ENCODE data around the gene ESR2.

The ESR2 gene

DNA sequence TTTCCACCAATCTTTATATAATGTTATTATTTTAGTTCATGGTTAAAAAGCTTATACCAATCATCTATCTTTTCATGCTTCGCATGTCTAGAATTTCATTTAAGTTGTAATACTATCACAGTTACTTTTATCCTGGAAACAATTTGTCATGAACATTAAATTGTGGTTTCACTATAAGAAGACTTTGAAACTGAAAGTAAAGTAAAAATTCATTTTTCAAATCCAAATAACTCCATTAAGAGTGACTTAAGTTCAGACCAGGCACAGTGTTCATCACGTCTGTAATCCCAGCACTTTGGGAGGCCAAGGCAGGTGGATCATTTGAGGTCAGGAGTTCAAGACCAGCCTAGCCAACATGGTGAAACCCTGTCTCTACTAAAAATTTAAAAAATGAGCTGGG lies 12.4 kb downstream of the ESR2 start:
- Histone ChIP-seq H3K36me3 (ENCODE audit: low read length) (no peaks in the 10 kb centered on the region), H3K9me3 (ENCODE audit: insufficient read depth, low read length) (no peaks in the 10 kb centered on the region), H3K27ac (ENCODE audit: low read depth, low read length) (no peak overlapping the region)

GRCh38 chr14:64279704-64280668 lies 14.2 kb downstream of the ESR2 start:
- Histone ChIP-seq H3F3A (ENCODE audit: insufficient read depth) (no peaks in the 10 kb centered on the region), H3K36me3 (ENCODE audit: low read length) (no peaks in the 10 kb centered on the region; the same call in 1 of the 2 replicates), H3K4me3 (ENCODE audit: insufficient read depth, low read length, poor library complexity, severe bottlenecking) (no peak overlapping the region), H3K9me3 (ENCODE audit: insufficient read depth, low read length) (no peaks in the 10 kb centered on the region), H3K9me2 (replicated peaks; ENCODE audit: insufficient read depth, low read length) (no peaks in the 10 kb centered on the region), H3K27me3 (ENCODE audit: low read length) (no peaks in the 10 kb centered on the region), H2AFZ (ENCODE audit: low read depth, low read length, severe bottlenecking) (no peak overlapping the region), H3K27ac (ENCODE audit: low read depth, low read length) (no peak overlapping the region), H3K79me2 (ENCODE audit: insufficient read depth, low read length) (no peaks in the 10 kb centered on the region), H4K20me1 (ENCODE audit: low read depth, low read length) (no peaks in the 10 kb centered on the region), H3K4me2 (ENCODE audit: low read depth, low read length, poor library complexity, severe bottlenecking) (no peak overlapping the region), H3K9ac (ENCODE audit: low read length) (no peak overlapping the region)
- TF ChIP-seq EZH2phosphoT487 (conservative IDR thresholded peaks at IDR 0.05; ENCODE audit: low read length): no peak
- TF ChIP-seq, protein P1, sequence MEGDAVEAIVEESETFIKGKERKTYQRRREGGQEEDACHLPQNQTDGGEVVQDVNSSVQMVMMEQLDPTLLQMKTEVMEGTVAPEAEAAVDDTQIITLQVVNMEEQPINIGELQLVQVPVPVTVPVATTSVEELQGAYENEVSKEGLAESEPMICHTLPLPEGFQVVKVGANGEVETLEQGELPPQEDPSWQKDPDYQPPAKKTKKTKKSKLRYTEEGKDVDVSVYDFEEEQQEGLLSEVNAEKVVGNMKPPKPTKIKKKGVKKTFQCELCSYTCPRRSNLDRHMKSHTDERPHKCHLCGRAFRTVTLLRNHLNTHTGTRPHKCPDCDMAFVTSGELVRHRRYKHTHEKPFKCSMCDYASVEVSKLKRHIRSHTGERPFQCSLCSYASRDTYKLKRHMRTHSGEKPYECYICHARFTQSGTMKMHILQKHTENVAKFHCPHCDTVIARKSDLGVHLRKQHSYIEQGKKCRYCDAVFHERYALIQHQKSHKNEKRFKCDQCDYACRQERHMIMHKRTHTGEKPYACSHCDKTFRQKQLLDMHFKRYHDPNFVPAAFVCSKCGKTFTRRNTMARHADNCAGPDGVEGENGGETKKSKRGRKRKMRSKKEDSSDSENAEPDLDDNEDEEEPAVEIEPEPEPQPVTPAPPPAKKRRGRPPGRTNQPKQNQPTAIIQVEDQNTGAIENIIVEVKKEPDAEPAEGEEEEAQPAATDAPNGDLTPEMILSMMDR (IDR thresholded peaks at IDR 0.05; ENCODE audit: insufficient read depth, low read length, poor library complexity, severe bottlenecking): no peak

More for the DNA sequence above, 12.4 kb downstream of the ESR2 start:
- Histone ChIP-seq H3K9me2 (replicated peaks; ENCODE audit: insufficient read depth, low read length) (no peaks in the 10 kb centered on the region), H2AFZ (ENCODE audit: low read depth, low read length, severe bottlenecking) (no peak overlapping the region), H4K20me1 (ENCODE audit: low read depth, low read length) (no peaks in the 10 kb centered on the region), H3K79me2 (ENCODE audit: insufficient read depth, low read length) (no peaks in the 10 kb centered on the region), H3K27me3 (ENCODE audit: low read length) (no peaks in the 10 kb centered on the region), H3K4me3 (ENCODE audit: insufficient read depth, low read length, poor library complexity, severe bottlenecking) (no peak overlapping the region), H3F3A (ENCODE audit: insufficient read depth) (no peaks in the 10 kb centered on the region), H3K9ac (ENCODE audit: low read length) (no peak overlapping the region), H3K4me2 (ENCODE audit: low read depth, low read length, poor library complexity, severe bottlenecking) (no peak overlapping the region)
- TF ChIP-seq EZH2phosphoT487 (conservative IDR thresholded peaks at IDR 0.05; ENCODE audit: low read length): no peak
- TF ChIP-seq, protein P1 (IDR thresholded peaks at IDR 0.05; ENCODE audit: insufficient read depth, low read length, poor library complexity, severe bottlenecking): no peak

DNA sequence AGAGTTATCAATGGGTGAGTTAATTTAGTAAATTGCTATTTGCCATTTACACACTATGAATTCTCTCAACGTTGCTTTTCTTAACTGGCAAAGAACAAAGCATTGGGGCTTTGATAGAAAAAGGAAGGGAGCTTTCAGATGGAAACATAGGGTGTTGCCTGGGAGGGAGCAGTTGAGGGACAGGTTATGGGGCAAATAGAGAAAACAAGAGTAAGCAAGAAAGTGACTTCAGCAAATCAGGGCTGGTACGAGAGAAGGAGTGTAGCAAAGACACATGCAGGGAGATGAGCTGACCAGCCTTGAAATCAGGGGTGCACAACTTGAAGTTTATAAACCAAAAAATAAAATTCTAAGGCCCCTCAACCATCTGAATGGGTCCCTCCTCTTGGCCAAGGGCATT lies 15.7 kb downstream of the ESR2 start:
- Histone ChIP-seq H2AFZ (ENCODE audit: low read depth, low read length, severe bottlenecking) (no peak overlapping the region), H3K27ac (ENCODE audit: low read depth, low read length) (no peak overlapping the region), H3K36me3 (ENCODE audit: low read length) (peaks cover 5% of the 10 kb centered on the region; the same call in 1 of the 2 replicates), H3K4me3 (ENCODE audit: insufficient read depth, low read length, poor library complexity, severe bottlenecking) (no peak overlapping the region), H4K20me1 (ENCODE audit: low read depth, low read length) (no peaks in the 10 kb centered on the region), H3F3A (ENCODE audit: insufficient read depth) (no peaks in the 10 kb centered on the region), H3K79me2 (ENCODE audit: insufficient read depth, low read length) (no peaks in the 10 kb centered on the region), H3K9me3 (ENCODE audit: insufficient read depth, low read length) (no peaks in the 10 kb centered on the region), H3K9ac (ENCODE audit: low read length) (no peak overlapping the region), H3K9me2 (replicated peaks; ENCODE audit: insufficient read depth, low read length) (no peaks in the 10 kb centered on the region), H3K27me3 (ENCODE audit: low read length) (no peaks in the 10 kb centered on the region), H3K4me2 (ENCODE audit: low read depth, low read length, poor library complexity, severe bottlenecking) (no peak overlapping the region)
- TF ChIP-seq EZH2phosphoT487 (conservative IDR thresholded peaks at IDR 0.05; ENCODE audit: low read length): no peak
- TF ChIP-seq, protein P1 (IDR thresholded peaks at IDR 0.05; ENCODE audit: insufficient read depth, low read length, poor library complexity, severe bottlenecking): no peak

All from SU-DHL-6 (cell line).